ENCODE results near the gene FBLN2.

FBLN2 gene

GRCh38 chr3:13502791-13503060 is 46.2 kb upstream of the FBLN2 start:
- H3K4me3 ChIP-seq (ENCODE audit: low read depth, low read length): no peak overlapping the region
- no peak for DNase-seq (ENCODE audit: low read depth, low spot score)
- TF ChIP-seq, protein P1, sequence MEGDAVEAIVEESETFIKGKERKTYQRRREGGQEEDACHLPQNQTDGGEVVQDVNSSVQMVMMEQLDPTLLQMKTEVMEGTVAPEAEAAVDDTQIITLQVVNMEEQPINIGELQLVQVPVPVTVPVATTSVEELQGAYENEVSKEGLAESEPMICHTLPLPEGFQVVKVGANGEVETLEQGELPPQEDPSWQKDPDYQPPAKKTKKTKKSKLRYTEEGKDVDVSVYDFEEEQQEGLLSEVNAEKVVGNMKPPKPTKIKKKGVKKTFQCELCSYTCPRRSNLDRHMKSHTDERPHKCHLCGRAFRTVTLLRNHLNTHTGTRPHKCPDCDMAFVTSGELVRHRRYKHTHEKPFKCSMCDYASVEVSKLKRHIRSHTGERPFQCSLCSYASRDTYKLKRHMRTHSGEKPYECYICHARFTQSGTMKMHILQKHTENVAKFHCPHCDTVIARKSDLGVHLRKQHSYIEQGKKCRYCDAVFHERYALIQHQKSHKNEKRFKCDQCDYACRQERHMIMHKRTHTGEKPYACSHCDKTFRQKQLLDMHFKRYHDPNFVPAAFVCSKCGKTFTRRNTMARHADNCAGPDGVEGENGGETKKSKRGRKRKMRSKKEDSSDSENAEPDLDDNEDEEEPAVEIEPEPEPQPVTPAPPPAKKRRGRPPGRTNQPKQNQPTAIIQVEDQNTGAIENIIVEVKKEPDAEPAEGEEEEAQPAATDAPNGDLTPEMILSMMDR (IDR thresholded peaks at IDR 0.05; ENCODE audit: insufficient read depth, low read length, missing control alignments): no peak
- CTCF ChIA-PET: interaction anchor here (24.2 kb wide), 1 partner anchor 143 kb away, joined by 1252 read pairs; no protein-coding TSS in a partner anchor
- POLR2A ChIA-PET: no interaction called here

- CTCF ChIA-PET: interaction anchor here (1.0 to 24.2 kb wide), 3 partner anchors 9 to 141 kb away, joined by 3 to 1252 read pairs (median 12); no protein-coding TSS in a partner anchor
- POLR2A ChIA-PET: no interaction called here
- DNase-seq (ENCODE audit: low read depth, low spot score): no peak
- no peak overlapping the region for H3K4me3 ChIP-seq (ENCODE audit: low read depth, low read length)
- TF ChIP-seq, protein P1 (IDR thresholded peaks at IDR 0.05; ENCODE audit: insufficient read depth, low read length, missing control alignments): no peak
Measured at GRCh38 chr3:13504161-13504831, 44.6 kb upstream of the FBLN2 start.

DNA sequence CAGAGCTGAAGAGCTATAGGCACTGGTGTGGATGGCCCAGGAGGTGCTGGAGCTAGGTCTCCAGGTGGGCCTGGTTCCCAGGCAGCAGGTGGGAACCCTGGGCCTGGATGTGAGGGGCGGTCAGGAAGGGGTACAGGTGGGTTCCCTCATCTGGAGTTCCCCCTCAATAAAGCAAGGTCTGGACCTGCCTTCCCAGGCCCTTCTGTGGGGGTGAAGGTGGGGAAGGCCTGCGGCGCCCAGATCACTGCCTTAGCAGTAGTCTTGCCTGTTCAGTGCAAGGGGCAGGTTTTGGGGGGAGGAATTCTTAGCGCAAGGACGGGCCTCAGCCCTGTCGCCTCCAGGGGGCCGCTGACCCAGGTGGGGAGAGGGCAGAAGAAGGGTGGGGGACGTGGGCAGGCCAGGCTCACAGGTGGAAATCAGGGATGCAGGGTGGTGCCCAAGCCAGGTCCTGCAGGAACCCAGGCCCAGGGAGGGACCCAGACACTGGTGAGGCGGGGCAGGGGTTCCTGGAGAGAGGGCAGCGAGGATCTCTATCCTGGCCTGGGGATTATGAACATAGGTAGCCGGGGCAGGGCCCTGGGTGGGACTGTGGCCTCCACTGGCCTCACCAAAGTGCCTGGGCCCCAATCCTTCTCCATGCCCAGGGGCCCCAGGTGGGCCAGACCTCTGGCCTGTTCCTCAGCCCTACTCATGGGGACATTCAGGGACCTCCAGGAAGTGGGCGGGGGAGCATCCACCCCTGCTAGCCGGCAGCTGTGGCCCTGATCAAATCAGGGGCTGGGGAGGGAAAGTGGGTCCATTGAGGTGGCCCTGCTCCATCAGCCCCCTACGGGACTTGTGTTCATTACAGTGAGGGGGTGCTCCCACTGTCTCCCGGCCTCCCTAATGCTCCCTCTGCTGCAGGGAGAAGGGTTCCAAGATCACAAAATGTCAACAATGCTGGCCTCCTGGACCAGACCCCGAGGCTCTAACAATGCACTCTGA is 43.5 kb upstream of the FBLN2 start:
- CTCF ChIA-PET: interaction anchor here (1.0 to 24.2 kb wide), 3 partner anchors 8 to 140 kb away, joined by 12 to 1252 read pairs (median 131); no protein-coding TSS in a partner anchor
- TF ChIP-seq, protein P1 (IDR thresholded peaks at IDR 0.05; ENCODE audit: insufficient read depth, low read length, missing control alignments): no peak
- DNase-seq (ENCODE audit: low read depth, low spot score): no peak
- no peak overlapping the region for H3K4me3 ChIP-seq (ENCODE audit: low read depth, low read length)
- POLR2A ChIA-PET: no interaction called here

DNA sequence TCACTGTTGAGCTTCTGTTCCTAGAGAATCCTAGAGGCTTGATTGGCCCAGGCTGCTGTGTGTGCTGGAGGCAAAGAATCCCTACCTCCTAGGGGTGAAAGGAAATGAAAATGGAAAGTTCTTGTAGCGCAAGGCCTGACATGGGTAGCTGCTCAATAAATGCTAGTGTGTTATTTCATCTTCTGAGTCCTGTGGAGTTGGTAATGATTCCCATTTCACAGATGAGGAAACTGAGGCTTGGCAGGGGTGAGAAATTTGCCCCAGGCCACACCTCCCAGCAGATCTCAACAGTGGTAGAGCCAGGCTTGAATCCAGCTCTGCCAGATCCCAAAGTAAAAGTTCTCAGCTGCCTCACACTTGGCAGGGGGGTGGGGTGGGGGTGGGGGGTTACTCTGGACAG is 42.7 kb upstream of the FBLN2 start:
- ChIA-PET CTCF (interaction anchor here (11.9 to 24.2 kb wide), 2 partner anchors 8 to 139 kb away, joined by 131 to 1252 read pairs; no protein-coding TSS in a partner anchor), POLR2A (no interaction called here)
- no peak overlapping the region for H3K4me3 ChIP-seq (ENCODE audit: low read depth, low read length)
- DNase-seq (ENCODE audit: low read depth, low spot score): no peak
- TF ChIP-seq, protein P1 (IDR thresholded peaks at IDR 0.05; ENCODE audit: insufficient read depth, low read length, missing control alignments): no peak

DNA sequence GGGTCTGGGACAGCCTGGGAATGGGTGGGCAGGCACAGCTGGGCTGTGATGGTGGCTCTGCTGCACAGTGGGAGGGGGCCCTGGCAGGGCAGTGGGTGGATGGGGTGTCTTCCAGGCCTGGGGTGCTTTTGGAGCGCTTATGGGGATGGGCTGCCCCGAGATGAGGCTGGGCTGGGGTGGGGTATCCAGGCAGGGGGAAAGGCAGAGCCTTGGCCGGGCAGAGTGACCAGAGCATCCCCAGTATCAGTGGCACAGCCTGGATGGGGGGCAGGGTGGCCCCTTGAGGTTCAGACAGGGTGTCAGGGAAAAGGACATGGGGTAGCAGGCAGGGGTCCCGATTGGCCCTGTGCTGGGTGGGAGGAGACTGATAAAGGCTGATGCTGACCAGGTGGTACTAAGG is 42.2 kb upstream of the FBLN2 start:
- no peak overlapping the region for H3K4me3 ChIP-seq (ENCODE audit: low read depth, low read length)
- ChIA-PET POLR2A (no interaction called here), CTCF (interaction anchor here (11.9 to 24.2 kb wide), 2 partner anchors 9 to 139 kb away, joined by 131 to 1252 read pairs; no protein-coding TSS in a partner anchor)
- no peak for DNase-seq (ENCODE audit: low read depth, low spot score)
- TF ChIP-seq, protein P1 (IDR thresholded peaks at IDR 0.05; ENCODE audit: insufficient read depth, low read length, missing control alignments): no peak

- CTCF ChIA-PET: interaction anchor here (11.9 to 24.2 kb wide), 2 partner anchors 9 to 138 kb away, joined by 131 to 1252 read pairs; no protein-coding TSS in a partner anchor
- DNase-seq (ENCODE audit: low read depth, low spot score): no peak
- TF ChIP-seq, protein P1 (IDR thresholded peaks at IDR 0.05; ENCODE audit: insufficient read depth, low read length, missing control alignments): no peak
- no peak overlapping the region for H3K4me3 ChIP-seq (ENCODE audit: low read depth, low read length)
- POLR2A ChIA-PET: no interaction called here
Measured at GRCh38 chr3:13507247-13507569, 41.7 kb upstream of the FBLN2 start.

Measured in AG04449 (cell line).